Right ventricle myocardium inferior (tissue), 1 donor: ENCODE results near the gene BRICD5. TPM values are rescaled to one million over a fixed set of nuclear protein-coding genes. Genes with fewer than 3 reads are reported as not detected.

Experiments used
- ATAC-seq: fragments of 200-7000 bp; cut with Tn5 transposase; one replicate; pipeline ENCODE4 v1.9.1; 2020; ENCODE audit warnings: mild to moderate bottlenecking, moderate library complexity
- DNase-seq: peaks from one replicate; pipeline ENCODE4 v3.0.0; 2021; ENCODE audit errors: missing footprints
- intact Hi-C: fragments of 100-400 bp; cut with DNase I; formaldehyde crosslinking; loops from one replicate; pipeline ENCODE4 v1.11.0; 2022
- total RNA-seq: library from RNA; stranded (reverse); fragmentation: NEBNext Ultra II Directional; extraction: Animal tissue kit (Norgen Biotek cat#: 25700); gene quantifications from one replicate; pipeline ENCODE4 v1.2.1, GENCODE V29; 2021
- donor health status: DM: no; HTN: yes; CAD: no; lungs with severe emphysema.

Gene BRICD5
- total RNA-seq, 1 donor from 2014 or later: 13.2 TPM

DNA sequence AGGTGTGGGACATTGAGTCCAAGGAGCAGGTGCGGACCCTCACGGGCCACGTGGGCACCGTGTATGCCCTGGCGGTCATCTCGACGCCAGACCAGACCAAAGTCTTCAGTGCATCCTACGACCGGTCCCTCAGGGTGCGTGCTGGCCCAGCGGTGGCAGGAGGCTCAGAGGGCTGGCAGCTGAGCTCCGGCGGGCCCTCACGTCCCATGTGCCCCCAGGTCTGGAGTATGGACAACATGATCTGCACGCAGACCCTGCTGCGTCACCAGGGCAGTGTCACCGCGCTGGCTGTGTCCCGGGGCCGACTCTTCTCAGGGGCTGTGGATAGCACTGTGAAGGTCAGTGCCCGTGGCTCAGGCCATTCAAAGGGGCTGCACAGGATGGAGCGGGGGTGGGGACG is 34.6 kb downstream of the BRICD5 start:
- ATAC-seq (no peak), DNase-seq (no peak)
- intact Hi-C loops: no loop called here

DNA sequence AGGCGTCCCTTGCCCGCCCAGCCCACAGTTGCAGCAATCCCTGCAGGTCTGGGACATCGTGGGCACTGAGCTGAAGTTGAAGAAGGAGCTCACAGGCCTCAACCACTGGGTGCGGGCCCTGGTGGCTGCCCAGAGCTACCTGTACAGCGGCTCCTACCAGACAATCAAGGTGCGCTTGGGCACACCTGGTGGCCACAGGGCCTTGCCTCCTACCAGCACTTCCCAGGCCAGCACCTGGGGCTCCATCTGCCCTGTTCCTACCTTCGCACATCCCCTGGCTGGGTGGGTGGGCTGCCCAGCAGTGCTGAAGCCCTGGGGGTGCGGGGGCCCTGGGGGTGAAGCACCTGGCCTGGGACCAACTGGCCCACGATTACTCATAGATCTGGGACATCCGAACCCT is 35.2 kb downstream of the BRICD5 start:
- intact Hi-C loops: no loop called here
- DNase-seq (no peak), ATAC-seq (no peak)

DNA sequence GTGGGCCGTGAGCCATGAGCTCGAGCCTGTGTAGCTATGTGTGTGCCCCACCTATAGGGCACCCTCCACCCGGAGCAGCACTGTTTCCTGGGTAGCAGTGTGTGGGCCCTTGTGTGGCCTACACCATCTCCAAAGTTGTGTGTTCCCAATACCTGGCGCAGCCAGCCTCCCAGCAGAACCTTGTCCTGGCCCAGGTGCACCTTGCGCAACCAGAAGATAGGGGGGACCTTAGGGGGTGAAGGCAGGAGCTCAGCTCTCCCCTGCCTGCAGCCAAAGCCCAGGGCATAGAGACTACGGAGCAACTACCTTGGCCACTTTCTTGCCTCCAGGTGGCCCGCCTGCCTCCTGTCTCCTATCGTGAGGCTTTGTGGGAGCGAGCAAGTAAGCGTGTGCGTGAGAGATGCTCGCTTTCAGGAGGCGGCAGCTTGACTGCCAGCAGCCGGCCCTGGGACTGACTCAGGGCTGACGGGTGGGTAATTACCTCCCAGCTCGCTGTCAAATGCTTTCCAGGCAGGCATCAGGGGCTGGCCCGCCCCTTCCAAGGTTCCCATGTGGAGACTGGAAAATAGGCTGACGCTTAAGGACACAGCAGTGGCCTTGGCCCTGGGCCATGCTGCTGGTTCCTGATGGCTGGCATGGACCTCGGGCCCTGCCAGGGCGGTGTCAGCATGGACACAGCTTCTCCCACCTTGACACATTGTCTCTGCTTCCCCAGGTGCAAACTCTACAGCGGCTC is 36.1 kb downstream of the BRICD5 start:
- intact Hi-C loops: no loop called here
- DNase-seq: no peak
- ATAC-seq: no peak

DNA sequence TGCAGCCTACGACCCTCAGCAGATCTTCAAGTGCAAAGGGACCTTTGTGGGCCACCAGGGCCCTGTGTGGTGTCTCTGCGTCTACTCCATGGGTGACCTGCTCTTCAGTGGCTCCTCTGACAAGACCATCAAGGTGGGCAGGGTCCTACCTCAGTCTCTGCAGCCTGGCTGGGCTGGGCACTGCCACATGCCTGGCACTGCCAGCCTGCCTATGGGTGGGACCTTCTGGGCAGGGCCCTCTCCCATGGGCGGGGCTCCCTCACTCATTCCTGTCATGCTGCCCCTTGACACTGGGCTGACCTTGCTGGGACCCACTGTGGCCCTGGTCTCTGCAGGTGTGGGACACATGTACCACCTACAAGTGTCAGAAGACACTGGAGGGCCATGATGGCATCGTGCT is 36.7 kb downstream of the BRICD5 start:
- DNase-seq (no peak), ATAC-seq (no peak)
- intact Hi-C loops: no loop called here

DNA sequence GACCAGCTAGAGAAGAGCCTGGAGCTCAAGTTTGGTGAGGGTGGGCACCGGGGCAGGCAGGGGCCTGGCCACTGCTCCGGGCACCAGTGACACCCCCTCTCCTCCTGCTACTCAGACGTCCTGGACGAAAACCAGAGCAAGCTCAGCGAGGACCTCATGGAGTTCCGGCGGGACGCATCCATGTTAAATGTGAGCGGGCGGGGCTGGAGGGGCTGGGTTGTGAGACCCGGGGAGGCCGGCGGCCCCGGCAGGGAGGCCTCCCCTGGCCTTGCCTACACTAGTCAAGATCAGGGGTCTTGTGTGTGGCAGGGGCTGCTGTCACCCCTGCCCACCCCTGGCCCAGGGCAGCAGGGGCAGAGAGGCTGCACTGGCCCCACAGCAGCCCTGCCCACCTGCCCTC is 37.3 kb downstream of the BRICD5 start:
- intact Hi-C loops: no loop called here
- DNase-seq (no peak), ATAC-seq (no peak)

DNA sequence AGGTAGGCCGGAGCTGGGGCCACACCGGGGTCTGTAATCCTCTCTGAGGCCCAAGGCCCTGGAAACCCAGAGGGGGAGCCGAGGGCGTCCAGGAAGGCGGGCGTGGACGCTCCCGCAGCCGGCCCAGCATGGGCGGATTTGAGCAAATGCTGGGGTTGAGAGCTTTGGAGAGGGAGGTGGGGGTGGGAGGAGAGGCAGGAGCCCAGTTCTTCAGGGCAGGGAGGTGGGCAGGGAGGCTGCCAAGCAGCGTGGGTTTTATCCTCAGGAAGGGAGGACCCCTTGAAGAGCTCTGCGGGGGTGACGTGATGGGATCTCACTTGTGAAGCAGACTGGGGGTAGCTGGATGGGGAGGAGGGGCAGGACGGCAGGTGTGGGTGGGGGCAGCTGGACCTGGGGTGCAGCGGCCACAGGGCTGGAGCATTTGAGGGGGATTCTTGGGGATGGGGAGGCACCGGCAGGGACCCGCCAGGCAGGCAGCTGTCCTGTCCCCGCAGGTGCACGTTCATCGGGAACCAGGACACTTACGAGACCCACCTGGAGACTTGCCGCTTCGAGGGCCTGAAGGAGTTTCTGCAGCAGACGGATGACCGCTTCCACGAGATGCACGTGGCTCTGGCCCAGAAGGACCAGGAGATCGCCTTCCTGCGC is 37.9 kb downstream of the BRICD5 start:
- ATAC-seq (no peak), DNase-seq (no peak)
- intact Hi-C loops: no loop called here

DNA sequence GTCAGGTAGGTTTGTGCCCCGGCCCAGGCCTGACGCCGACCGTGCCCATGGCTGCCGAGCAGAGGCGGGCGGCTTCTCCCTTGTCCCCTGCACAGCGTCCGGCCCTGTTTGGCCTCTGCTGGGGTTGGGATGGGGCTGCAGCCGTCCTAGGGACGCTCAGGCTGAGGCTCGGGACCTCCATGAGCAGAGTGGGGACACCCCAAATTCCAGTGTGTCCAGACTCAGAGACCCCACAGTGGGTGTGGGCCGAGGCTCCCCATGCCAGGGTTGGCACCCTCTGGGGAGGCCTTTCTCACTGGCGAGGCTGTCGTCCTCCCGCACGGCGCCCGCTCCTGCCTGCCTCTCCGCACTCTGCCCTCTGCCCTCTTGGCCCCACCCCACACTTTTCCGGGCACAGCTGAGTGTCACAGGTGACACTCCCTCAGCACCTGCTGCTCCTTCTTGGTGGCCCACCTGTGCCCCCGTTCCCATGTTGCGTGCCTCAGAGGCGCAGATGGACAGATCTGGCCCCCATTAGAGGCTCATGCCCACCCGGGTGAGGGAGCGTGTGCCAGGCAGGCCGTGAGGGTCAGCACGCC is 39.0 kb downstream of the BRICD5 start:
- intact Hi-C loops: no loop called here
- ATAC-seq: no peak
- no peak for DNase-seq

DNA sequence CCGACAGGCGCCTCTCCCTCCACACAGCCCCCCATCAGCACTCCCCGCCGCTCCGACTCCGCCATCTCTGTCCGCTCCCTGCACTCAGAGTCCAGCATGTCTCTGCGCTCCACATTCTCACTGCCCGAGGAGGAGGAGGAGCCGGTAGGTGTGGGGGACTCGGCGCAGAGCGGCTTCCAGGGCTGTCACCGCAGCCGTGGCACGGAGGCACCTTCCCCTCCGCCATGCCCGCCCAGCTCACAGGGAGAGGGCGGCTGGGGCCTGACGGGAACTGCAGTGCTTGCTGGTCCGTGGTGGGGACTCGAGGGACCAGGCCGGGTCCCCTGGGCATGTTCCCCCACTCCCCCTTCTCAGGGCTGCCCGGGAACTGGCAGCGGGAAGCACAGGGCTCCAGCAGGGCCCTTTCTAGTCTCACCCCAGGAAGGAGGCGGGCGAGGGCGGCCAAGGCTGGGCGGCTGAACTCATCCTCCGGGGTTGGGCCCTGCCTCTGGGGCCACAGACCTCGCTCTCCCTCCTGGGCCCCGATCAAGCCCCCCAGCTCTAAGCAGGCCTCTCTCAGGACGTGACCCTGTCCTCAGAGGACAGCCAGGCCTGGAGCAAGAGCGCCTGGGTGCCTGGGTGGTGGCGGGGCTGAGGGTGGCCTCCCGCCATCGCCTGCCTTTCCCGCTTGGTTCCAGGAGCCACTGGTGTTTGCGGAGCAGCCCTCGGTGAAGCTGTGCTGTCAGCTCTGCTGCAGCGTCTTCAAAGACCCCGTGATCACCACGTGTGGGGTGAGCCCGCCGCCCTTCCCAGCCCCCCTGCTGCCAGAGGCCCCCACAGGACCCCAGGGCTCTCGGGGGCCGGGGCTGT is 39.9 kb downstream of the BRICD5 start:
- ATAC-seq (no peak), DNase-seq (no peak)
- intact Hi-C loops: no loop called here

DNA sequence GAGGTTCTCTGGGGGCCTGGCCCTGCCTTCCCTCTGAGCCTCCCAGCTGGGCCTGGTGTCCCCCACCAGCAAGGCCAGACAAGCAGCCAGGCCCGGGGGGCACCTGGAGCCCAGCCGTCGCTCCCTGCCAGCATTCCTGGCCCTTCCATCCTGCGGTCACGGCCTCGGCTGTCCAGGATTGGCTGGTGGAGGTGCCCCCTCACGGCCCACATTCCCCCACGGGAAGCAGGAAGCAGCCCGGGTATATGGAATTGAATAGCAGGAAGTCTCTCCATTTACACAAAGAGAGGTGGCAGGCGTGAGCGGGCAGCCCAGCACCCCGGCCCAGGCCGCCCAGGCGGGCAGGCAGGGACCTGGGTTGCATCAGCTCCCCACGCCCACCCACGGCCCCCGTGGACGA is 40.6 kb downstream of the BRICD5 start:
- ATAC-seq (no peak), DNase-seq (no peak)
- intact Hi-C loops: no loop called here

DNA sequence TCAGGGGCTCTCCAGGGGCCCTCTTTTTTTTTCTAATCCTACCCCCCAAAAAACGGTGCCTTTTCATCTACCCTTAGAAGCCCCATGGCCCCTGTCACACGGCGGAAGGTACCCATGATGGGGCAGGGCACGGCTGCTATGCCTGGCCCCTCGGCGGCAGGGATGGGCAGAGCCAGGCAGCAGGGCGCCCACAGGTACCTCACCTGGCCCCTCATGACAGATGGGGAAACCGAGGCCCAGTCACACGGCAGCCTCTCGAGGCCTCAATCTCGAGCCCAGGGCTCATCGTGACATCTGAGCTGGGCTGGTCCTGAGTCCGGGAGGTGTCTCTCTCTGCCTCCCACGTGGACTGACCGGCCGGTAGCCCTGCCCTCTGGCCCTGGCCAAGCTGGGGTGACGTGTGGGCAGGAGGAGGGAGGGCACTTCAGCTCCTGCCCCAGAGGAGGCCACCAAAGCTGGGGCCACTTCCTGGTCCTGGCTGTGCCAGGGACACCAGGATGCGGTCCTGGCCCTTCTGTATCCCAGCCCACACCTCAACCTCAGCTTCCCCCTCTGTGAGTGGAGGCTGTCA is 43.5 kb downstream of the BRICD5 start:
- intact Hi-C loops: no loop called here
- ATAC-seq (no peak), DNase-seq (no peak)

DNA sequence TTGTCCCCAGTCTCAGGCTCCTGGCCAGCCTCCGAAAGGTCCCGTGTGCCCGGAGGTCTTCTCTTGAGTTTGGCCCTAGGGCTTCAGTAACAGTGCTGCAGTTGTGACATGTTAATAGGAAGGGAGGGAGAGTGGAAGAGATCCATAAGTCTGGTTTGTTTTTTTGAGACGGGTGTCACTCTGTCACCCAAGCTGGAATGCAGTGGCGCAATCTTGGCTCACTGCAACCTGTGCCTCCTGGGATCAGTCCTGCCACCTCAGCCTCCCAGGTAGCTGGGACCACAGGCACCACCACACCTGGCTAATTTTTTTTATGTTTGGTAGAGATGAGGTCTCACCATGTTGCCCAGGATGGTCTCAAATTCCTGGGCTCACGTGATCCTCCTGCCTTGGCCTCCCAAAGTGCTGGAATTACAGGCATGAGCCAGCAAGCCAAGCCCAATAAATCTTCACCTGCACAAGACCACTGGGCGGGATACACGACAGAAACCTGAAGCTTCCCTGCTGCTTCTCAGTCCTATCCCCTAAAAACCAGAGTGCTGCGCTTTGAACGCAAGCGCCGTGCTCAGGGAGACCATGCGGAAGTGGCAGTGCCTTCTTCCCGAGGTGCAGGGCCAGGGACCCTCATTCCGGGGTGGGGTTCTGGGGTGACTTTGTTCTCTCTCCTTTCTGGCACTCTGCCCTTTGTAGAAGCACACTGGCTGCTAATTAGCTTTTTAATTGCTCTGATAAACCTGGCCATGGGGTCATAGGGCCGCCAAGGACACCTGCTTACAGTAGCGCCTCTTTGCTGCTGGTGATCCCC is 44.2 kb downstream of the BRICD5 start:
- intact Hi-C loops: no loop called here
- no peak for ATAC-seq
- DNase-seq: no peak

DNA sequence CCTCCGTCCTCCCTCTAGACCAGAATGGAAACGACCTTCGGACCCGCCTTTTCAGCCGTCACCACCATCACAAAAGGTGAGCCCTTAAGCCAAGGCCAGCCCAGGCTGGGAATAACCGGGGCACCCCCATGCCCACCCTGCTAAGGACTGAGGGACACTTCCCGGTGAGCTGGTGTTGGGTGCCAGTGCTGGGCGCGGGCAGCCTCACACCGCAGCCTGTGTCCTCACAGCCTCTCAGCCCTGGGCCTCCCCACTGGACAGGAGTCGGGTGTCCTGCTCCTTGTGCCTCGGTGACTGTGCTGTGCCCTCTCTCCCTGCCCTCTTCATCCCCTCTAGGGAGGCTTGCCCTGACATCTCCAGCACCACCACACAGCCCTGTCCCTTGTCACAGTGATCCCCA is 44.8 kb downstream of the BRICD5 start:
- intact Hi-C loops: no loop called here
- DNase-seq (no peak), ATAC-seq (no peak)

DNA sequence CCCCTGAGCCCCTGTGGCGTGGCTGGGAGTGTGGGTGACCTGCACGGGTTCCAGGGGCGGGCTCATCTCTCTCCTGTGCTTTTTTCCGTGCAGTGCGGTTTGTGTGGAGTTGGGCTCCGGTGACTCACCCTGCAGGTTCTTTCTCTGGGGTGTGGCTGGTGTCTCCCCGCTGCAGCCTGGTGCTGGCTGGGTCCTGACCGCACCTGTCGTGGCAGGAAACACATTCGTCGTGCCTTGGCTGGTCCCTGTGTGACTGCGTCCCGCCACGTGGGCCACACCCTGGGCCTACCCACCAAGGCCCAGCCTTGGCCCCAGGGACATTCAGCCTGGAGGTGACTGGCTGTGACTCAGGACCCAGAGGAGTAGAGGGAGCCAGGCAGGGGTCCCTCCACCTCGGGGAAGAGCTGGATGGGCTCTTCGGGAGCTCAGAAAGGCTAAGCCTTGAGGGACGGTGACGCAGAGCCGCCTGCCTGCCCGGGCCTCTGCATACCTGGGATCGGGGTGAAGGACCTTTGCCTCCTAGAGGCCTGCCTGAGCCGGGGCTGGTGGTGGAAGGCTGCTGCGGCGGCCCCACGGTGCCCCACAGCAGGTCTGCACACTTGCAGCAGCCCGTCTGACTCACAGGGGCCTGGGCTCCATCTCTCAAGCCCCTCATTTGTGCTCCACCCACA is 47.3 kb downstream of the BRICD5 start:
- ATAC-seq: no peak

DNA sequence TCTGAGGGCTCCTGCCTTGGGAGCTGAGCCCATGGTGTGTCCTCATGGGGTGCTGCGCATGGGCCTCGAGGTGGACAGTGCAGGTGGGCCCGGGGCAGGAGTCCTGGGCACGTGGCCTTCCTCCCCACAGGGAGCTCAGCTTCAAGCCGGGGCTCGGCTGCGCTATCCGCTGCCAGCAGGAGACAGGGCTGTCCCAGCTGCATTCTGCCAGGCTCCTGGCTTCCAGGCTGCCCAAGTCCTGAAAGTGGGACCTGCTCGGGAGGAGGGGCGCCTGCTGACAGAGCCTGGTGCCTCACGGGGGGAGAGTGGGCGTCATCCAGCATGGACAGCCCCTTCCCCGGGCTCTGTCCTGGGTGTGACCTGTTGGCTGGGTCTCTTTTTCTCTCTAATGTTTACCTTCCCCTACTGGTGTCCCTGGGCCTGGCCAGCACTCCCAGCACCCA is 48.0 kb downstream of the BRICD5 start:
- intact Hi-C loops: no loop called here
- DNase-seq: no peak
- no peak for ATAC-seq

More for the DNA sequence above, 47.3 kb downstream of the BRICD5 start:
- no peak for DNase-seq
- intact Hi-C loops: no loop called here

DNA sequence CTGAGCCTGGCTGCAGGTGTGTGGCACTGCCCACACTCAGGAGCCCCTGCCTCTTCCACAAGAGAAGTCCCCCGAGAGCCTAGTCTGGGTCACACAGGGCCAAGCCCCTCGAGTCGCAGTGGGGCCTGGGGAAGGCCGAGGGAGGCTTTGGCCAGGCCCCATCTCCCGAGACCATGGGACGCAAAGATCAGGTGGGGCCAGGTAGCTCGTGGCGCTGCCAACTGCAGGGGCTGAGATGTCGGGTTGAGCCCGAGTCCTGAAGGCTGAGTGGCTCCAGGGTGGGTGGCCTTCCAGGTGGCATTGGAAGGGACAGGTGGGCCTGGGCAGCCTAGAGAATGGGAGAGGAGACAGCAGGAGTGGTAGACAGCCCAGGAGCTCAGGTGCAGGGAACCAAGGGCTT is 48.8 kb downstream of the BRICD5 start:
- no peak for DNase-seq
- intact Hi-C loops: no loop called here
- ATAC-seq: no peak

DNA sequence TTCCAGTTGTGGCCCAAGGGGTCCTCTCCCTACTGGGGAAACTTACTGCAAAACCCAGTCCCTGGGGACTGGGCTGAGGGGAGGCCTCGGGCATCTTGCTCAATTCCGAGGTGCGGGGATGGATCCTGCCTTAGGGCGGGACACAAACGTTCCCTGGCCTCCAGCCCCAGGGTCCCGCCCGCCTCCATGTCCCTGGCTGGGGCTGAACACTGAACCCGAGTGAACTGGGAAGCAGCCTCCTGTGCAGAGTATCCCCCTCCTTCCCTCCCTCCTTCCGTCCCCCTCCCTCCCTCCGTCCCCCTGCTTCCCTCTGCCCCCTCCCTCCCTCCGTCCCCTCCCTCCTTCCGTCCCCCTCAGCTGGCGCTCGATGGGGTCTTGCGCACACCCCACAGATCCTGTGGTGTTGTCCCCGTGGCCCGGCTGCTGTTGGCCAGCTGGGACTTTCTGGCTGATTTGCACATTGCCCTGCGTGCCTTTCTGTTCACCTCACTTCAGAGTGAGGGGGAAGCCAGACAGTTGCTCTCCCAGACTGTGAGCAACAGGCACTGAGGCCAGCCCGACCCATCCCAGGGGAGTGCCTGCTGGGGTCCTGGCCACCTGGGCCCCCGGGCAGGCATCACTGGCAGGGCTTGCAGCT is 49.6 kb downstream of the BRICD5 start:
- ATAC-seq: peak; percentile 77
- no peak for DNase-seq
- intact Hi-C loops: no loop called here
